GM18909 (cell line): ENCODE results near the gene TPMT.

Source experiments
- ATAC-seq: cut with Tn5 transposase; IDR thresholded peaks from one replicate; pipeline ENCODE4 v1.9.1; 2021; ENCODE audit warnings: mild to moderate bottlenecking; ENCODE audit not compliant: unreplicated experiment, poor library complexity

TPMT gene

GRCh38 chr6:18119236-18119635, 35.6 kb downstream of the TPMT start:
- no peak for ATAC-seq

- no peak for ATAC-seq
These were observed 36.5 kb downstream of the TPMT start for GRCh38 chr6:18118330-18118729.

- ATAC-seq = no peak
These were observed 37.7 kb downstream of the TPMT start for GRCh38 chr6:18117136-18117535.

GRCh38 chr6:18115356-18115755, 39.5 kb downstream of the TPMT start:
- no peak for ATAC-seq

GRCh38 chr6:18110162-18110561, 44.7 kb downstream of the TPMT start:
- no peak for ATAC-seq

GRCh38 chr6:18107061-18107460, 47.8 kb downstream of the TPMT start:
- no peak for ATAC-seq

- ATAC-seq = no peak
These were observed 51.9 kb downstream of the TPMT start for GRCh38 chr6:18102783-18103509.

GRCh38 chr6:18101873-18102272, 53.0 kb downstream of the TPMT start:
- ATAC-seq = no peak

GRCh38 chr6:18101271-18101670, 53.6 kb downstream of the TPMT start:
- no peak for ATAC-seq

GRCh38 chr6:18100296-18100695, 54.6 kb downstream of the TPMT start:
- ATAC-seq = no peak

- ATAC-seq = no peak
These were observed 55.4 kb downstream of the TPMT start for GRCh38 chr6:18099511-18099910.

- ATAC-seq = no peak
These were observed 58.5 kb downstream of the TPMT start for GRCh38 chr6:18096423-18096822.

GRCh38 chr6:18091382-18091781, 63.5 kb downstream of the TPMT start:
- no peak for ATAC-seq

- ATAC-seq = no peak
These were observed 64.5 kb downstream of the TPMT start for GRCh38 chr6:18090349-18090786.

- ATAC-seq = no peak
These were observed 66.2 kb downstream of the TPMT start for GRCh38 chr6:18088419-18089296.

- ATAC-seq = no peak
These were observed 67.3 kb downstream of the TPMT start for GRCh38 chr6:18087396-18088165.

- ATAC-seq = no peak
These were observed 73.7 kb downstream of the TPMT start for GRCh38 chr6:18081025-18081668.

- ATAC-seq = no peak
These were observed 74.3 kb downstream of the TPMT start for GRCh38 chr6:18080544-18080943.

GRCh38 chr6:18078866-18079265, 76.0 kb downstream of the TPMT start:
- ATAC-seq = no peak
